Transverse colon (tissue), 4 donors: ENCODE measurements around the gene HIRIP3.

Source experiments
- CTCF ChIP-seq, 5 experiments: fragments of 200-600 bp in 3 of 5; fragments of 450-650 bp in 2 of 5; sonication (generic) in 3 of 5; IDR thresholded peaks; 1 replicate in 2 of 5; 2 replicates in 3 of 5; pipeline ENCODE4 v1.5.1; 2016 to 2017; ENCODE audit warnings: antibody characterized with exemption in 5 of 5, inconsistent platforms in 3 of 5, mild to moderate bottlenecking in 2 of 5, moderate library complexity in 1 of 5
- POLR2A ChIP-seq: fragments of 450-650 bp; IDR thresholded peaks from one replicate; pipeline ENCODE4 v1.6.1; 2016; ENCODE audit warnings: antibody characterized with exemption, mild to moderate bottlenecking, moderate library complexity
- POLR2AphosphoS5 ChIP-seq, 3 donors: sonication (generic); formaldehyde crosslinking; IDR thresholded peaks; one replicate each; pipeline ENCODE4 v1.6.1; 2016; ENCODE audit warnings: antibody characterized with exemption in 3 of 3

- no peak for TF ChIP-seq CTCF (IDR thresholded peaks at IDR 0.05)
- peak; percentile 82 to 92 (median 92) for TF ChIP-seq POLR2AphosphoS5 (IDR thresholded peaks at IDR 0.05)
- peak; percentile 85 for TF ChIP-seq POLR2A
Observed at GRCh38 chr16:29973384-29974246, 21.8 kb downstream of the HIRIP3 start, which contains the start of gene TAOK2.
